Mucosa of descending colon (tissue), 3 donors: ENCODE measurements around the gene KIAA0040. TPM values are rescaled to one million over a fixed set of nuclear protein-coding genes. Genes with fewer than 3 reads are reported as not detected.

Experiments
- ATAC-seq: fragments of 200-7000 bp; cut with Tn5 transposase; one replicate; pipeline ENCODE4 v1.9.1; 2020; ENCODE audit warnings: mild to moderate bottlenecking, moderate library complexity
- DNase-seq, 3 donors: peaks; one replicate each; pipeline ENCODE4 v3.0.0-alpha.2; 2020
- H3K36me3 ChIP-seq: fragments of 200-600 bp; one replicate; pipeline ENCODE4 v1.8.0; 2021; ENCODE audit warnings: low read depth, mild to moderate bottlenecking
- H3K4me1 ChIP-seq: fragments of 200-600 bp; one replicate; pipeline ENCODE4 v1.8.0; 2021; ENCODE audit warnings: low read depth, mild to moderate bottlenecking
- H3K4me3 ChIP-seq: fragments of 200-600 bp; one replicate; pipeline ENCODE4 v1.8.0; 2021; ENCODE audit warnings: mild to moderate bottlenecking
- H3K9me3 ChIP-seq: fragments of 200-600 bp; one replicate; pipeline ENCODE4 v1.8.0; 2021; ENCODE audit warnings: mild to moderate bottlenecking
- intact Hi-C, 2 donors: fragments of 100-400 bp; cut with DNase I in 1 of 2; cut with micrococcal nuclease in 1 of 2; formaldehyde crosslinking; loops; one replicate each; pipeline versions ENCODE4 v1.11.0 to v1.11.1; 2022; cut with DNase I, micrococcal nuclease
- total RNA-seq, 3 donors: library from RNA; stranded (reverse); fragmentation: NEBNext Ultra II Directional in 2 of 3; extraction: Animal tissue kit (Norgen Biotek cat#: 25700) in 2 of 3; gene quantifications; one replicate each; pipeline versions ENCODE4 v1.2.1 to v1.2.4, GENCODE V29; 2021 to 2023
- TF ChIP-seq, protein P1 (sequence below): fragments of 200-600 bp; IDR thresholded peaks from one replicate; pipeline ENCODE4 v1.8.0; 2022; ENCODE audit warnings: antibody characterized with exemption, mild to moderate bottlenecking
- donor health status: DM: no; HTN: no; CAD: no; lungs with moderate emphysema.
- donor health status: DM: no; HTN: no; CAD: no.
- donor health status: DM: no; HTN: yes; CAD: no.

KIAA0040 gene
- total RNA-seq, 3 donors from 2014 or later, result 13.3 to 18.8 (median 13.3) TPM

DNA sequence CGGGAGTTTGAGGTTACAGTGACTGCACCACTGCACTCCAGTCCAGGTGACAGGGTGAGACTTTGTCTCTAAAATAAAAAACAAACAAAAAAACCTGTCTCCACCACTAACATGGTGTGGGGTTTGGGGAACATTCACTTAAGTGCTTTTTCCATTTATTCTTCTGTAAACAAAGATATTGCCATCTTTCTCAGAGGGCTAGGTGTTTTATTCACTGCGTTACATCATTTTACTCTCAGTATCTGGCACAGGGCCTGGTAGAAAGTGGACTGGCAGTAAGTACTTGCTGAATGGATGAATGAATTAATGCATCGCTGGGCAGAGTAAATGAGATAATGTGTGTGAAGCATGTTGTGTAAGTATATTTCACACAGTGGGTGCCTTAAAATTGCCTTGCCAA lies 20.1 kb downstream of the KIAA0040 start:
- Histone ChIP-seq H3K9me3 (no peaks in the 10 kb centered on the region), H3K4me1 (peaks cover 13% of the 10 kb centered on the region), H3K4me3 (no peak overlapping the region), H3K36me3 (no peaks in the 10 kb centered on the region)
- intact Hi-C loops, result no loop called here
- no peak for ATAC-seq
- DNase-seq, result no peak
- TF ChIP-seq, protein P1, sequence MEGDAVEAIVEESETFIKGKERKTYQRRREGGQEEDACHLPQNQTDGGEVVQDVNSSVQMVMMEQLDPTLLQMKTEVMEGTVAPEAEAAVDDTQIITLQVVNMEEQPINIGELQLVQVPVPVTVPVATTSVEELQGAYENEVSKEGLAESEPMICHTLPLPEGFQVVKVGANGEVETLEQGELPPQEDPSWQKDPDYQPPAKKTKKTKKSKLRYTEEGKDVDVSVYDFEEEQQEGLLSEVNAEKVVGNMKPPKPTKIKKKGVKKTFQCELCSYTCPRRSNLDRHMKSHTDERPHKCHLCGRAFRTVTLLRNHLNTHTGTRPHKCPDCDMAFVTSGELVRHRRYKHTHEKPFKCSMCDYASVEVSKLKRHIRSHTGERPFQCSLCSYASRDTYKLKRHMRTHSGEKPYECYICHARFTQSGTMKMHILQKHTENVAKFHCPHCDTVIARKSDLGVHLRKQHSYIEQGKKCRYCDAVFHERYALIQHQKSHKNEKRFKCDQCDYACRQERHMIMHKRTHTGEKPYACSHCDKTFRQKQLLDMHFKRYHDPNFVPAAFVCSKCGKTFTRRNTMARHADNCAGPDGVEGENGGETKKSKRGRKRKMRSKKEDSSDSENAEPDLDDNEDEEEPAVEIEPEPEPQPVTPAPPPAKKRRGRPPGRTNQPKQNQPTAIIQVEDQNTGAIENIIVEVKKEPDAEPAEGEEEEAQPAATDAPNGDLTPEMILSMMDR, result no peak

DNA sequence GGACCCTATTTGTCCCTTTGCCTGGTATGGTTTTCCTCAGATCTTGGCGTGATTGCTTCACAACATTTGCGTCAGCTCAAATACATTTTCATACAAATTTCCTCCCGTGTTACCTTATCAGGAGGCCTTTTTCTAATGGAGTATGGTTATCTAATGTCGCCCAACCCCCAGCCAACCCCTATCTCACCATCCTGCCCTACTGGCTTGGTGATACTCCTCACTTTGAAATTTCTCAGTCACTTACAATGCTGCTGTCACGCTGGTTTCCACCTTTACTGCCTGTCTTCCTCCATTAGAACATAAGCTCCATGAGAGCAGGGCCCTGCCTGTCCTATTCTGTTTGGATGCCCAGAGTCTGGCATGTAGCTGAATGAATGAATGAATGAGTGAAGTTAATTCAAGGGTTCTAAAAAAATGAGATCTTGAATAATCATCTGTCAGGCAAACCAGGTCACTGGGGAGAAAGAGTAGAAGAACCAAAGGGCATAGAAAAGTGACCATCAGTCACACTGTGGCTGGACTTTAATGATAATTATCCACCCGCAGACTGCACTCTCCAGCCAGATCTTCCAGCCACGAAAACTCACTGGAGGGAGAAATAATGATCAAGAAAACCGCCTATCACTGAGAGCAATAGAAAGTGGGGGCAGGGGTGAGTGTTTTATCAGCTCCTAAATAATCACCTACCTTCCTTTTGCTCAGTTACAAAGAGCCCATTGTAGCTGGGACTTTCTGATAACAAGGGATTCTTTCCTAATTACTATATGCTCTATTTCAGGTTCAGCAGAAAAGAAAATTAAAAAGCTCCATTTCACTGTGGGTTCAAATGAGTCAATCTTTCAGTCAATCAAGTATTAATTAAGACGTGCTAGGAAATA lies 21.3 kb downstream of the KIAA0040 start:
- intact Hi-C loops, result no loop called here
- Histone ChIP-seq H3K36me3 (no peaks in the 10 kb centered on the region), H3K4me1 (peaks cover 13% of the 10 kb centered on the region), H3K4me3 (no peak overlapping the region), H3K9me3 (no peaks in the 10 kb centered on the region)
- ATAC-seq, result no peak
- TF ChIP-seq, protein P1, result no peak
- no peak for DNase-seq

DNA sequence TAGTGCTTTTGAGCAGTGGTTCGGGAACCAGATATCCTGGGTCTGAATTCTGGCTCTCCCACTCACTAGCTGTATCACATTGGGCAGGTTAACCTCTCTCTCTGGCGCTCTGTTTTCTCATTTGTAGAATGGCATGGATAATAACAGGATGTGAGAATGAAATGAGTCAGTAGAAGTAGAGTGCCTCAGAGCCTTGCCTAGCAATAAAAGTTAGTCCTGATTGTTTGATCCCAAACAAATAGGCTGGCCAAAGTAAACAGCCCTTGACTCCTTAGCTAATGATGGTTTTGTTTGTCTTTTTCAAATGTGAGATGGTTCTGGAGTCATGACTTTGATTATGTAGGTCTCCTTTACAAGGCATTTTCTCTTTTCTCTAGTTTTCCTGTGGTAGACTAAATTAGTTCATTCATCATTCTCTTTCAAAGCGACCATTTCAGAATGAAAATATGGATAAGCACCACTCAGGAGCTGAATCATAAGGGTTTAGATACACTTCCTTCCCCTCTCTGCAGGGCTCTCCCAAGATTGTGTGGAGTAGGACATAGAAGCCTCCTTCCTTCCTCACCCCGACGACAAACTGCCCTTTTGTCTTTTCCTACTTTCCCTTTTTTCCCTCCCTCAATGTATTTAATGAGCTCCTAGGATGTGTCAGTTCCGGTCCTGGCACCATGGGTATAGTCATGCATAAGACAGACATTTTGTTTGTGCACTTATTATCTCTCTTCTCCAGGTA lies 23.1 kb downstream of the KIAA0040 start:
- Histone ChIP-seq H3K4me1 (peaks cover 9% of the 10 kb centered on the region), H3K4me3 (no peak overlapping the region), H3K9me3 (no peaks in the 10 kb centered on the region), H3K36me3 (peaks cover 5% of the 10 kb centered on the region)
- ATAC-seq, result peak; percentile 88
- TF ChIP-seq, protein P1, result no peak
- intact Hi-C loops, result no loop called here
- DNase-seq, result peak in 1 of 3 donors; percentile 22

DNA sequence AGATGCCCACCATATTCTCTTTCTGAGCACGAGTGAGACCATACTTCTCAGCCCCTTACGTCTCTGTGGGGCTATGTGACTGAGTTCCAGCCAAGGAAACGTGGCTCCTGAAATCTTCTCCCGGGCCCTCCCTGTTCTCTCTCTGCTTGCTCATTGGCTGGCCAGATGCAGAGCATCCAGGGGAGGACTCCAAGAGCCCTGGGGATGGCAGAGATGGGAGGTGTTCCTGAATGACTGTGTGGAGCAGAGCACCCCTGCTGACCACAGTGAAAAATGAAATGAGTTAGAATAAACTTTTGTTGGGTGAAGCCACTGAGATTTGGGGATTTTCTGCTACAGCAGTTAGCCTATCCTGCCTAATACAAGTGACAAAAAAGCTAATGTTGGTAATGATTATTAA lies 23.8 kb downstream of the KIAA0040 start:
- no peak overlapping the region for H3K4me3 ChIP-seq
- DNase-seq (no peak), ATAC-seq (no peak)
- peaks cover 9% of the 10 kb centered on the region for H3K4me1 ChIP-seq
- TF ChIP-seq, protein P1, result no peak
- H3K36me3 ChIP-seq, result peaks cover 5% of the 10 kb centered on the region
- H3K9me3 ChIP-seq, result no peaks in the 10 kb centered on the region
- intact Hi-C loops, result no loop called here

DNA sequence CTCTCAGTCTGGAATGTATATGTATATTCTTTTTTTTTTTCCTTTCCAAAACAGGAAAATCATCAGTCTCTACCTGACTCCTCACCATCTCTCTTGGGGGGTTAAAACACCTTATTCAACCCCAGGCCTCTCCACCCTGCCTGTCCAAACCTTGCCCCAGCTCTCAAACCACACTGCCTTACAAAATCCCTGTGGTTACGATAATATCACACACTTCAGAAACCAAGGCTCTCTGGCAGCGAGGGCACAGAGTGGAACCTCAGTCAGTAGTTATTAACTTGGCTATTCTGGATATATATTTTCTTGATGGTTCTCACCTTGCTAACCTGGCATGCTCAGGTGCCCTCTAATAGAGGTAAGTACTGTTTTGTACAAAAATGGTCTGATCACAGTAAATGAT lies 24.7 kb downstream of the KIAA0040 start:
- intact Hi-C loops, result no loop called here
- H3K36me3 ChIP-seq, result peaks cover 5% of the 10 kb centered on the region
- ATAC-seq (no peak), DNase-seq (no peak)
- TF ChIP-seq, protein P1, result no peak
- no peak overlapping the region for H3K4me3 ChIP-seq
- peaks cover 9% of the 10 kb centered on the region for H3K4me1 ChIP-seq
- H3K9me3 ChIP-seq, result no peaks in the 10 kb centered on the region
